SKM-1 (cell line): ENCODE data around the gene PRF1.
A peak's percentile ranks its signal among the peaks of the same experiment; 100 is the strongest.

Experiments used
- DNase-seq: peaks from one replicate; lab custom pipeline; 2025; ENCODE audit not compliant: unreplicated experiment; lab: John Stamatoyannopoulos, UW

PRF1 gene

DNA sequence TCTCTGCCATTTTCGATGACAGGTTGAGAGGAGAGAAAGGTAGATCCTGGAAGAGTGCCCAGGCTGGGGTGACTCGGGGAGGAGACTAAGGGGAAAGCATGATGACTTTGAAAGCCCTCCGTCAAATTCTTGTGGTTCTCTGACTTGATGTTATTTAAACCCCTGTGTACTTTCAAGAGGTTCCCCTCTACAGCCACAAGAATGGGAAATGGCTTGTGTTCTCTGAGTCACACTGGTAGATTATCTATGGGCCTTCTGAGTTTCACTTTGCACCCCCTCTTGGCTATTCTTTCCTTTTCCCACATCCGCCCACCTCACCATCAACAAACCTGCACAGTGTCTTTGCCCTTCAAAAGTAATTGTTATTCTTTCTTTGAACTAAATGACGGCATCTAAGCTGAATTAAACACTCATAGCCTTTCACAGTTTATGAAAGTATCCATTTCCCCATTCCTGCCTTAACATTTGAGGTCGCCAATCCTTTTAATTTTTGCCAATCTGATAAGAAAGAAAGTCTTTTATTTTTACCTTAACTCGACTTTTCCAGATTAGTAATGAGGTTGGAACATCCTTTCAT, 24.1 kb downstream of the PRF1 start:
- peak; percentile 21 for DNase-seq

DNA sequence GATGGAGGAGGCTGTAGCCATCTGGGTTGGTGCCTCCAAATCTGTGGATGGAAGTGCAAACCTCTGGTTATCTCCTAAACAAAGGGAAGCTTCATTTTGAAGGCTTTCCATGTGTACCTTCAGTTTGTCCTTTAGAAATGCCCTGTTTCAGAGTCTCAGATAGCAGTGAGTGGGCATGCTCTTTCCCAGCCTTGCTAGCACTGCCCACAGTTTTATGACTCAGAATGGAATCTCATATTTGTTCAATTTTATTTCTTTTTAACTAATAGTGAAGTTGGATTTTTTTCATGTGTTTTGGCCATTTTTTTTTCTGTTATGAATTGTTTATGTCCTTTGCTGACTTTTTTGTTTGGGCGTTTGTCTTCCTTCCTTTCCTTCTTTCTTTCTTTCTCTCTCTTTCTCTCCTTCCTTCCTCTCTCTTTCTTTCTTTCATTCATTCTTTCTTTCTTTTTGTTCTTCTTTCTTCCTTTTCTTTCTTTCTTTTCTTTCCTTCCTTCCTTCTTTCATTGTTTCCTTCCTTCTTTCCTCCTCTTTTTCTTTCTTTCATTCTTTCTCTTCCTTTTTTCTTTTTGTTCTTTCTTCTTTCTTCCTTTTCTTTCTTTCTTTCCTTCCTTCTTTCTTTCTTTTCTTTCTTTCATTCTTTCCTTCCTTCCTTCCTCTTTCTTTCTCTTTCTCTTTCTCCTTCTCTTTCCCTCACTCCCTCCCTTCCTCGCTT, 25.6 kb downstream of the PRF1 start:
- DNase-seq: no peak

GRCh38 chr10:70575874-70576802, 26.4 kb downstream of the PRF1 start:
- peak; percentile 63 for DNase-seq

DNA sequence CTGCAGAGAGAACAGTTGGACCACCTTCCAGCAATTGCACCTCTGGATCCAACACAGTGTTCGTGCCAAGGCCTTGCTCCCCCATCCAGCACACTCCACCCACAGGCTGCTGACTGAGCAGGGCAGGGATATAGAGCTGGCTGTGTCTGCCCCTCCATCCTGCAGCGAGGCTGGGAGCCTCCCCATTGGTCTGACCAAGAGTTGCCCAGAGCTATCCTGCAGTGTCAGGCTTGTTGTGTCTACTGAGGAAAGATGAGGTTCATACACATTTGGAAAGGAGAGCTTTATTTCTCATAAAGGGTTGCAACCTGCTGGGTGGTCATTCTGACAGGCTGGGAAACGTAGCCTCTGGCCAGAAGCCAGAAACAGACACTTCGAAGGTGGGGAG, 27.1 kb downstream of the PRF1 start:
- no peak for DNase-seq

GRCh38 chr10:70573599-70574506, 28.7 kb downstream of the PRF1 start:
- DNase-seq: no peak

DNA sequence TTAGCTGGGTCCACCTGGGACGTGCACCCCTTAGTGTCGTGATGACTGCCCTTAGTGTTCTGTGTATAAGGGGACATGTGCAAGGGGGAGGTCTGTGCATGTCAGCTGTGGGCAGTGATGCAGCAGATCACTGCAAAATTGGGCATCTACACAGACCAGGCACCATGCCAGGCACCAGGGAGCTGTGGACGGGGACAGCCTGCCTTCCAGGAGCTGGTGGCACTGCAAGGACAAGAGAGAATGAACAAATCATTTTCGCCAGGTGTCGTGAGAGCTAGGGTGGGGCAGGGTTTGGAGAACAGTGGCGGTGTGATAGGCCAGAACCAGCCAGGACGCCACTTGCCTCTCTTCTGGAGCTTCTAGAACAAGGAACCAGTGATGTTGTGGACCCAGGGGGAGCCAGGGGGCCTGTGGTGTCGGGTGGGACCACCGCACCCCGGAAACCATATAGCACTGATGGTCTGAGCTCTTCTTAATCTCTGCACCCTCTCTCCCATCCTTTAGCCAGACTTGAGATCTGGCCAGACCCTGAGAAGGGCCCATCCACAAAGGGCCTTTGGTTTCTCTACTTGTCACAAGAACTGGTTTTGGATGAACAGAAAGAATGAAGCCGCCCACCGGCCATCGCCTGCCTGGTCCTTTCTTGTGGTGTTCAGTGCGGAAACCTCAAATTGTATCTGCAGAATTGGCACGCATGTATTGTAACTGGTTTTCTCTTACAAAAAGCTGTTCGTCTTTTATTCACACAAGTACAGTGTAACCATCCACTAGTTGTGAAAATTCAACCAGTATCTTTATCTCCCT, 30.7 kb downstream of the PRF1 start:
- DNase-seq: no peak

DNA sequence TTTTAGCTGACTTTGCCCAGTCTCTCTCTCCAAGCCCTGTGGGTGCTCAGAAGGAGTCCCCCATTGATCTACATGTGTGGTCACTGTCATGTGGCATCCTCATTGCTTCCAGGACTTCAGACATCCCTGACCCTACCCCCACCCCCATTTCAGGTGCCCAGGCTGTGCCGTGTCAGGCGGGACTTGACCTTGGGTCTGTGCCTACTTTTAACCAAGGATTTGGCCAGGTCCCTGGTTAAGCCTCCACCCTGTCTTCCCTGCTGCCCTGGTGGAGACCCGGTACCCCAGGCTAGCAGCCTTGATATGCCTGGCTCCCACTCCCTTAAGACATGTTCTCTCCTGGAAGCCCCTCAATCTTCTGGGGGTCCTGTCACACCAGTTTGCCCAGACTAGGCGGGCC, 31.3 kb downstream of the PRF1 start:
- DNase-seq: no peak

DNA sequence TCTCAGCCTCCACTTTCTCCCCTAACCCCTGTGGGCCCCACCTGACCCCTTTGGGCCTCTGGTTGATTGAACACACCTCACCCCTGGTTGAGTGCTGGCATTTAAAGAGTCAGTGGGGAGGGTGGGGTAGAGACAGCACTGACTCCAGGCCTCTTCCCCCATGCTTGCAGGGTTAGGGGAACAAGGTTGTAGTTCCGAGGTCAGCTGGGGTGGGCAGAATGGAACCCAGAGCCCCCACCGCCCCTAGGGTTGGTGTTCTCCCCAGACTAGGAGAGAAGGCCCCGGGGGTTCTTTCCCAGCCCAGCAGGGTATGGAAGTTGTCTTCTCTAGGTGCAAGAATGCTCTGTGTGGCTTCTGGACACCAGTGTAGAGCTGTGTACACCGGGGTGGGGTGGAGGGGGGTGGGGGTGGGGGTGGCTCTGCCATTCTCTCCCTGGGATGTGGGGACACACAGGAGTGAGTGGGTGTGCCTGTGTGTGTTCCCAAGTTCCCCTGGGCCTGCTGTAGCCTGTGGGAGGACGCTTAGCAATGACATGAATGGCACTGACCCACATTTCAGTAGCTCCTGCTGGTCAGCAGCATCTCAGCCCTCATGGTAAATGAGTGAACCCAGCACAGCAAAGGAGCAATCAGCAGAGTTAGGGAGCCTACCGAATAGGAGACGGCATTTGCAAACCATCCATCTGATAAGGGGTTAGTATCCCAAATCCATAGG, 33.6 kb downstream of the PRF1 start:
- no peak for DNase-seq

- no peak for DNase-seq
Measured at GRCh38 chr10:70568113-70568512, 34.4 kb downstream of the PRF1 start.

GRCh38 chr10:70567603-70568002, 34.9 kb downstream of the PRF1 start:
- DNase-seq: no peak

DNA sequence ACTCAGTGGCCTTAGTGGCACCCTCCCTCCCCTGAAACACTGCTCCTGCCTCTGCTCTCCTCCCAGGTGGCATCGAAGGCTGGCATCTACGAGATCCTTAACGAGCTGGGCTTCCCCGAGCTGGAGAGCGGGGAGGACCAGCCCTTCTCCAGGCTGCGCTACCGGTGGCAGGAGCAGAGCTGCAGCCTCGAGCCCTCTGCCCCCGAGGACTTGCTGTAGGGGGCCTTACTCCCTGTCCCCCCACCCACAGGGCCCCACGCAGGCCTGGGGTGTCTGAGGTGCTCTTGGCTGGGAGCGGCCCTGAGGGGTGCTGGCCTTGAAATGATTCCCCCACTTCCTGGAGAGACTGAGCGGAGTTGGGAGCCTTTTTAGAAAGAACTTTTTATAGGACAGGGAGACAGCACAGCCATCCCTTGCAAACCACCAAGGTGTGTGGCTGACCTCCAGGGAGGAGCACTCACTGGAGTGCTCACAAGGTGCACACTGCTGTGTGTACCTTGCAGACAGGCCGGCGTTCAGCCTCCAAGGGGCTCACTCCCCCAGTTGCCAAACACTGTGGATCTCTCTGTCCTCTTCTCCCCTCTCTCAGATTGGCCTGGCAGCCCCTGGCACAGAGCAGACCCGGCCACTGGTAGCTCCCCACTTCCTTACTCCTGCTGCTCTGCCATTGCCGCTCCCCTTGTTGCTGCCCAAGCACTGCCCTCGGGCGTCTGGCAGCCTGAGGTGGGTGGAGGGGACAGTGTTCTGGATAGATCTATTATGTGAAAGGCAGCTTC, 35.8 kb downstream of the PRF1 start:
- no peak for DNase-seq

DNA sequence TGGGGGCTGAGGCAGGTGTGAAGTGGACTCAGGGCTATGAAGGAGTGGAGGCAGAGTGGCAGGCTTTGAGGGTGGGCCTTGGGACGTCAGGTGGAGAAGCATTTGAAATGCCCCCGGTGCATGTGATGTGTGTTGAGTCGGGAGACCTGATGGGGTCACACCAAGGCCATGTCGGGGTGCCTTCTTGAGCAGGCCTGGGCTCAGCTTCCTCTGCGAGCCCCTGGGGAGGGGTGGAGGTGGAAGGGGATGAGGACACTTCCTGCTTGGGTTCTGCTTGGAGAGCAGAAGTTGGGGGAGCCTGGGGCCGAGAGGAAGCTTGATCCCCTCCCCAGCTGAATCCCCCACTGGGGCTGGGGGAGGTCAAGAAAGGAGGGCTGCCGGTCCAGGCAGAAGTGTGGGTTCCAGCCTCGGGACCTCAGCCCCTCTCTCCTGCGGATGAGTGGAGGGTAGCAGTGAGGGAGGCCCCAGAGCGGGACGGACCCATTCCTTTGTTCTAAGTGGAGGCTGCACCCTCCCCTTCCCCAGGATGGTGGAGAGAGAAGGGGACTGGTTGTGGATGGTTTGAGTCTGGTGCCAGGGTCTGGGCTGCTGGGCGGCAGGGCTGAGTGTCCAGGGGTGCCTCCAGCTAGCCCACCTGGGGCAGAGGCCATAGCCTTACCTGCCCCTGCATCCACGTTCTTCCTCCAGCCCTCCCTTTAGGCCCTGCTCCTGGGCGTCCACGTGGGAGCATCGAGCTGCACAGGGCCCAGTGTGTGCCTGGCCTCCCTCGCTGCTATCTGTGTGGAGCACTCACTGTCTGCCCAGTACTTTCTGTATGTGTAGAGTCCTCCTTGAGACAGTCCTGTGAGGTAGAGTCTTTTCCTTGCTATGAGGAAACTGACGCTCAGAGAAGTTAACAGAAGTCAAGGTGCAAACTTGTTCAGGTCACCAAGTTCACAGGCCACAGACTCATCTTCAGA, 36.7 kb downstream of the PRF1 start:
- peak; percentile 18 for DNase-seq

GRCh38 chr10:70564901-70565351, 37.6 kb downstream of the PRF1 start:
- DNase-seq: no peak

- DNase-seq: no peak
Measured at GRCh38 chr10:70564113-70564725, 38.3 kb downstream of the PRF1 start.

- DNase-seq: no peak
Measured at GRCh38 chr10:70563230-70563629, 39.3 kb downstream of the PRF1 start.

- no peak for DNase-seq
Measured at GRCh38 chr10:70562036-70562755, 40.3 kb downstream of the PRF1 start.
